ENCODE measurements around the gene SDHAF3.

GRCh38 chr7:97128736-97129135 is 11.2 kb downstream of the SDHAF3 start:
- TF ChIP-seq CTCF (IDR thresholded peaks at IDR 0.05) (no peak), POLR2A (IDR thresholded peaks at IDR 0.05) (no peak)
